Mesendoderm (in vitro differentiated cells): ENCODE results near the gene RPS6KA2.

Experiments
- DNase-seq: peaks from one replicate; pipeline ENCODE4 v3.0.0; 2013
- H2AK5ac ChIP-seq: 2 replicates; pipeline ENCODE4 v1.6.1; 2013; ENCODE audit warnings: low read length, inconsistent platforms
- H2BK120ac ChIP-seq: 2 replicates; pipeline ENCODE4 v1.6.1; 2013; ENCODE audit warnings: low read depth, mild to moderate bottlenecking, low read length, moderate library complexity, mixed read lengths
- H2BK15ac ChIP-seq: replicated peaks from 2 replicates; pipeline ENCODE4 v1.6.1; 2013; ENCODE audit warnings: low read depth, mild to moderate bottlenecking, moderate library complexity
- H2BK5ac ChIP-seq: 2 replicates; pipeline ENCODE4 v1.6.1; 2013; ENCODE audit warnings: low read length, inconsistent platforms
- H3K18ac ChIP-seq: 2 replicates; pipeline ENCODE4 v1.6.1; 2013; ENCODE audit warnings: mild to moderate bottlenecking, low read length, mixed read lengths
- H3K23ac ChIP-seq: one replicate; pipeline ENCODE4 v1.6.1; 2013; ENCODE audit warnings: low read length
- H3K27ac ChIP-seq: 2 replicates; pipeline ENCODE4 v1.5.1; 2013; ENCODE audit warnings: low read depth, mild to moderate bottlenecking, inconsistent platforms, low read length, moderate library complexity
- H3K27me3 ChIP-seq: 2 replicates; pipeline ENCODE4 v1.6.1; 2013; ENCODE audit warnings: low read length, control low read depth, mild to moderate bottlenecking, inconsistent platforms; ENCODE audit not compliant: insufficient read depth, poor library complexity
- H3K36me3 ChIP-seq: 2 replicates; pipeline ENCODE4 v1.6.1; 2013; ENCODE audit warnings: low read length, inconsistent platforms; ENCODE audit not compliant: control insufficient read depth, insufficient read depth
- H3K4ac ChIP-seq: one replicate; pipeline ENCODE4 v1.6.1; 2013; ENCODE audit warnings: low read depth, mild to moderate bottlenecking, low read length, moderate library complexity
- H3K4me1 ChIP-seq: 2 replicates; pipeline ENCODE4 v1.6.1; 2013; ENCODE audit warnings: low read depth, low read length, inconsistent platforms; ENCODE audit not compliant: control insufficient read depth
- H3K4me2 ChIP-seq: 2 replicates; pipeline ENCODE4 v1.6.1; 2013; ENCODE audit warnings: low read length
- H3K4me3 ChIP-seq: 2 replicates; pipeline ENCODE4 v1.5.1; 2013; ENCODE audit warnings: mild to moderate bottlenecking, low read length
- H3K56ac ChIP-seq: one replicate; pipeline ENCODE4 v1.6.1; 2013; ENCODE audit warnings: low read length
- H3K79me1 ChIP-seq: 2 replicates; pipeline ENCODE4 v1.6.1; 2013; ENCODE audit warnings: low read length, inconsistent platforms
- H3K79me2 ChIP-seq: 2 replicates; pipeline ENCODE4 v1.6.1; 2013; ENCODE audit warnings: mild to moderate bottlenecking, low read length; ENCODE audit not compliant: control insufficient read depth, insufficient read depth
- H3K9ac ChIP-seq: 2 replicates; pipeline ENCODE4 v1.6.1; 2013; ENCODE audit warnings: low read length, inconsistent platforms
- H4K5ac ChIP-seq: one replicate; pipeline ENCODE4 v1.6.1; 2013; ENCODE audit warnings: low read length
- H4K8ac ChIP-seq: one replicate; pipeline ENCODE4 v1.6.1; 2013; ENCODE audit warnings: low read depth, mild to moderate bottlenecking, control low read depth, low read length, moderate library complexity
- WGBS: extraction: QIAGEN DNeasy Blood & Tissue Kit; methylation state at CpG from one replicate; pipeline ENCODE4 v1.1.7; 2013; ENCODE audit warnings: low lambda C conversion rate, missing lambda C conversion rate; ENCODE audit not compliant: insufficient coverage; ENCODE audit errors: extremely low coverage; 5-methylcytosine and 5-hydroxymethylcytosine counted together

The RPS6KA2 gene

GRCh38 chr6:166469426-166469961 lies 157.6 kb downstream of the RPS6KA2 start:
- H3K79me1 ChIP-seq, result no peaks in the 10 kb centered on the region
- WGBS, result no CpG with 5 or more reads among the region's 14 CpGs
- H3K36me3 ChIP-seq, result no peaks in the 10 kb centered on the region
- H2BK15ac ChIP-seq, result no peak overlapping the region
- H2BK5ac ChIP-seq, result no peak overlapping the region
- no peak overlapping the region for H3K4me2 ChIP-seq
- H3K79me2 ChIP-seq, result no peaks in the 10 kb centered on the region
- H3K18ac ChIP-seq, result no peak overlapping the region
- H3K9ac ChIP-seq, result no peak overlapping the region
- H4K8ac ChIP-seq, result no peak overlapping the region
- no peak overlapping the region for H3K23ac ChIP-seq
- H3K27me3 ChIP-seq, result no peaks in the 10 kb centered on the region
- no peak overlapping the region for H2BK120ac ChIP-seq
- no peak overlapping the region for H3K27ac ChIP-seq
- H3K4me3 ChIP-seq, result no peak overlapping the region
- H4K5ac ChIP-seq, result no peak overlapping the region
- no peak overlapping the region for H2AK5ac ChIP-seq
- no peak overlapping the region for H3K4ac ChIP-seq
- H3K56ac ChIP-seq, result no peak overlapping the region
- DNase-seq, result no peak
- no peaks in the 10 kb centered on the region for H3K4me1 ChIP-seq

- Histone ChIP-seq H3K27me3 (no peaks in the 10 kb centered on the region), H3K27ac (no peak overlapping the region), H2AK5ac (no peak overlapping the region), H3K36me3 (no peaks in the 10 kb centered on the region), H2BK5ac (no peak overlapping the region), H3K79me1 (no peaks in the 10 kb centered on the region), H3K4me3 (no peak overlapping the region), H3K9ac (no peak overlapping the region), H4K8ac (no peak overlapping the region), H4K5ac (no peak overlapping the region), H3K79me2 (no peaks in the 10 kb centered on the region), H3K4me2 (no peak overlapping the region), H3K4ac (no peak overlapping the region), H3K23ac (no peak overlapping the region), H2BK15ac (no peak overlapping the region), H3K4me1 (no peaks in the 10 kb centered on the region), H3K56ac (no peak overlapping the region), H2BK120ac (no peak overlapping the region), H3K18ac (no peak overlapping the region)
- no peak for DNase-seq
- WGBS, result no CpG with 5 or more reads among the region's 9 CpGs
These were observed 159.5 kb downstream of the RPS6KA2 start for GRCh38 chr6:166467436-166468000.

- H3K4me2 ChIP-seq, result no peak overlapping the region
- no CpG with 5 or more reads among the region's 9 CpGs for WGBS
- H3K79me1 ChIP-seq, result no peaks in the 10 kb centered on the region
- no peaks in the 10 kb centered on the region for H3K4me1 ChIP-seq
- no peak overlapping the region for H3K27ac ChIP-seq
- no peak overlapping the region for H2BK15ac ChIP-seq
- no peak overlapping the region for H2BK5ac ChIP-seq
- no peak overlapping the region for H3K9ac ChIP-seq
- no peak overlapping the region for H4K8ac ChIP-seq
- no peak overlapping the region for H3K4ac ChIP-seq
- no peaks in the 10 kb centered on the region for H3K27me3 ChIP-seq
- H3K56ac ChIP-seq, result no peak overlapping the region
- H3K23ac ChIP-seq, result no peak overlapping the region
- no peak overlapping the region for H4K5ac ChIP-seq
- DNase-seq, result no peak
- no peak overlapping the region for H3K4me3 ChIP-seq
- H3K36me3 ChIP-seq, result no peaks in the 10 kb centered on the region
- no peaks in the 10 kb centered on the region for H3K79me2 ChIP-seq
- H3K18ac ChIP-seq, result no peak overlapping the region
- no peak overlapping the region for H2BK120ac ChIP-seq
- H2AK5ac ChIP-seq, result no peak overlapping the region
These were observed 160.6 kb downstream of the RPS6KA2 start for GRCh38 chr6:166466178-166467122.

GRCh38 chr6:166465671-166466087 lies 161.4 kb downstream of the RPS6KA2 start:
- H3K36me3 ChIP-seq, result no peaks in the 10 kb centered on the region
- no peak overlapping the region for H4K5ac ChIP-seq
- no peak overlapping the region for H3K9ac ChIP-seq
- H3K4me1 ChIP-seq, result no peaks in the 10 kb centered on the region
- no peak overlapping the region for H2BK15ac ChIP-seq
- H3K18ac ChIP-seq, result no peak overlapping the region
- no peak overlapping the region for H4K8ac ChIP-seq
- no peak for DNase-seq
- H3K27me3 ChIP-seq, result no peaks in the 10 kb centered on the region
- H3K27ac ChIP-seq, result no peak overlapping the region
- no peak overlapping the region for H3K23ac ChIP-seq
- no peak overlapping the region for H2BK120ac ChIP-seq
- no peak overlapping the region for H2BK5ac ChIP-seq
- no peak overlapping the region for H2AK5ac ChIP-seq
- no peak overlapping the region for H3K56ac ChIP-seq
- H3K4me3 ChIP-seq, result no peak overlapping the region
- no CpG with 5 or more reads among the region's 11 CpGs for WGBS
- no peaks in the 10 kb centered on the region for H3K79me2 ChIP-seq
- H3K4ac ChIP-seq, result no peak overlapping the region
- H3K79me1 ChIP-seq, result no peaks in the 10 kb centered on the region
- H3K4me2 ChIP-seq, result no peak overlapping the region

GRCh38 chr6:166465003-166465399 lies 162.1 kb downstream of the RPS6KA2 start:
- Histone ChIP-seq H4K5ac (no peak overlapping the region), H4K8ac (no peak overlapping the region), H2BK15ac (no peak overlapping the region), H3K56ac (no peak overlapping the region), H3K4me1 (no peaks in the 10 kb centered on the region), H3K27ac (no peak overlapping the region), H3K23ac (no peak overlapping the region), H2AK5ac (no peak overlapping the region), H3K4ac (no peak overlapping the region), H3K79me1 (no peaks in the 10 kb centered on the region), H3K79me2 (no peaks in the 10 kb centered on the region), H3K36me3 (no peaks in the 10 kb centered on the region), H3K9ac (no peak overlapping the region), H2BK5ac (no peak overlapping the region), H3K4me3 (no peak overlapping the region), H2BK120ac (no peak overlapping the region), H3K18ac (no peak overlapping the region), H3K4me2 (no peak overlapping the region), H3K27me3 (no peaks in the 10 kb centered on the region)
- WGBS, result no CpG with 5 or more reads among the region's 5 CpGs
- DNase-seq, result no peak
